Body of pancreas (tissue), 4 donors: Measurements from ENCODE around the gene C5orf15. TPM values are rescaled to one million over a fixed set of nuclear protein-coding genes. Genes with fewer than 3 reads are reported as not detected.
"Not testable (repeated sequence)": the region's sequence is repeated elsewhere in the genome, so short reads cannot be mapped to it uniquely, and the experiment has no call there.

Experiments used
- ATAC-seq: fragments of 150-250 bp; one replicate; pipeline ENCODE4 v1.9.1; 2016
- DNase-seq, 4 donors: peaks; one replicate each; pipeline ENCODE4 v3.0.0-alpha.2; 2019
- H3K27ac ChIP-seq, 4 donors: fragments of 200-600 bp; sonication (generic); 1 replicate in 3 of 4; 2 replicates in 1 of 4; pipeline versions ENCODE4 v1.5.1 to v1.6.1; 2016 to 2019; ENCODE audit warnings: mild to moderate bottlenecking in 1 of 4, mixed read lengths in 1 of 4, moderate library complexity in 1 of 4
- H3K27me3 ChIP-seq, 2 donors: fragments of 200-600 bp; sonication (generic); one replicate each; pipeline ENCODE4 v1.6.0; 2016; ENCODE audit warnings: mild to moderate bottlenecking in 1 of 2
- H3K36me3 ChIP-seq, 2 donors: fragments of 200-600 bp; sonication (generic); replicated peaks in 1 of 2; 2 replicates each; pipeline ENCODE4 v1.5.1; 2016; ENCODE audit warnings: low read depth in 2 of 2; ENCODE audit not compliant: insufficient read depth in 1 of 2
- H3K4me1 ChIP-seq: fragments of 200-600 bp; sonication (generic); one replicate; pipeline ENCODE4 v1.6.0; 2016
- H3K4me3 ChIP-seq, 2 donors: fragments of 200-600 bp; sonication (generic); 1 replicate in 1 of 2; 2 replicates in 1 of 2; pipeline ENCODE4 v1.5.1; 2016 to 2019
- H3K9me3 ChIP-seq, 3 donors: fragments of 200-600 bp; sonication (generic); 1 replicate in 2 of 3; 2 replicates in 1 of 3; pipeline ENCODE4 v1.5.1; 2016
- POLR2A ChIP-seq, 3 donors: fragments of 450-650 bp; IDR thresholded peaks; one replicate each; pipeline ENCODE4 v1.6.1; 2016; ENCODE audit warnings: antibody characterized with exemption in 3 of 3, mild to moderate bottlenecking in 2 of 3
- WGBS, 2 donors: methylation state at CpG; one replicate each; pipeline ENCODE4 v1.1.5; 2017; 5-methylcytosine and 5-hydroxymethylcytosine counted together
- intact Hi-C: fragments of 100-400 bp; cut with DNase I; formaldehyde crosslinking; loops from one replicate; pipeline ENCODE4 v1.15.1; 2023
- total RNA-seq, 2 donors: library from RNA; depleted of rRNA; stranded (reverse); fragments of >200 nt; gene quantifications; one replicate each; pipeline ENCODE4 v1.1.0, GENCODE V29; 2016
- TF ChIP-seq, protein P1 (sequence below), 7 experiments: fragments of 450-650 bp in 4 of 7; fragments of 200-600 bp in 3 of 7; sonication (generic) in 3 of 7; IDR thresholded peaks; one replicate each; pipeline ENCODE4 v1.5.1; 2016 to 2019; ENCODE audit warnings: antibody characterized with exemption in 7 of 7

Gene C5orf15
- total RNA-seq, 2 donors from 2014 or later: 20.4 to 28.0 TPM

DNA sequence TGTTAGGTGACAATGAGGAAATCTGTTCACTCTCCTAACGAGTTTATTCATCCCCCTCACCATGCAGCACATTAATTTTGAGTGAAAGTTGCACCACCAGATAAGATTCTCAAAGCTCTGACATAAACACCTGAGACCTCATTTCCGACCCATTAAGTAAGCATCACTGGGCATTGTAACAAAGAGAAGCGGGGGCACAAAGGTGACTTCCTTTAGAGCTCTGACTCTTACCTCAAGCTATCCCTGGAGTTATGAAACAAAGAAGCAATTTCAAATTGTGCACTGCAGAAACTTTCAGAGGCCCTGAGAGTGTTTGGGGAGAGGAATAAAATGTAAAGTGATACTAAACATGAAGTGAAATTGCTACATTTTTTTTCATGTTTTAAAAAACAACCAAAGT, 29.5 kb downstream of the C5orf15 start:
- intact Hi-C loops: no loop called here
- peak overlapping the region in 3 of 4 donors; percentile 6 to 62 (median 32) for H3K27ac ChIP-seq
- no peak overlapping the region for H3K4me3 ChIP-seq
- ATAC-seq (peak; percentile 24), DNase-seq (no peak)
- H3K9me3 ChIP-seq: no peaks in the 10 kb centered on the region
- H3K36me3 ChIP-seq: no peaks in the 10 kb centered on the region
- WGBS, 2 donors: 41 to 48% methylated on average over 3 of the region's 3 CpGs
- H3K27me3 ChIP-seq: no peaks in the 10 kb centered on the region
- no peak for TF ChIP-seq POLR2A (IDR thresholded peaks at IDR 0.05)
- TF ChIP-seq, protein P1, sequence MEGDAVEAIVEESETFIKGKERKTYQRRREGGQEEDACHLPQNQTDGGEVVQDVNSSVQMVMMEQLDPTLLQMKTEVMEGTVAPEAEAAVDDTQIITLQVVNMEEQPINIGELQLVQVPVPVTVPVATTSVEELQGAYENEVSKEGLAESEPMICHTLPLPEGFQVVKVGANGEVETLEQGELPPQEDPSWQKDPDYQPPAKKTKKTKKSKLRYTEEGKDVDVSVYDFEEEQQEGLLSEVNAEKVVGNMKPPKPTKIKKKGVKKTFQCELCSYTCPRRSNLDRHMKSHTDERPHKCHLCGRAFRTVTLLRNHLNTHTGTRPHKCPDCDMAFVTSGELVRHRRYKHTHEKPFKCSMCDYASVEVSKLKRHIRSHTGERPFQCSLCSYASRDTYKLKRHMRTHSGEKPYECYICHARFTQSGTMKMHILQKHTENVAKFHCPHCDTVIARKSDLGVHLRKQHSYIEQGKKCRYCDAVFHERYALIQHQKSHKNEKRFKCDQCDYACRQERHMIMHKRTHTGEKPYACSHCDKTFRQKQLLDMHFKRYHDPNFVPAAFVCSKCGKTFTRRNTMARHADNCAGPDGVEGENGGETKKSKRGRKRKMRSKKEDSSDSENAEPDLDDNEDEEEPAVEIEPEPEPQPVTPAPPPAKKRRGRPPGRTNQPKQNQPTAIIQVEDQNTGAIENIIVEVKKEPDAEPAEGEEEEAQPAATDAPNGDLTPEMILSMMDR (IDR thresholded peaks at IDR 0.05): no peak
- peaks cover 27% of the 10 kb centered on the region for H3K4me1 ChIP-seq

- peak overlapping the region in 2 of 4 donors; percentile 32 to 62 for H3K27ac ChIP-seq
Measured at GRCh38 chr5:133938039-133938821, 30.2 kb downstream of the C5orf15 start.

DNA sequence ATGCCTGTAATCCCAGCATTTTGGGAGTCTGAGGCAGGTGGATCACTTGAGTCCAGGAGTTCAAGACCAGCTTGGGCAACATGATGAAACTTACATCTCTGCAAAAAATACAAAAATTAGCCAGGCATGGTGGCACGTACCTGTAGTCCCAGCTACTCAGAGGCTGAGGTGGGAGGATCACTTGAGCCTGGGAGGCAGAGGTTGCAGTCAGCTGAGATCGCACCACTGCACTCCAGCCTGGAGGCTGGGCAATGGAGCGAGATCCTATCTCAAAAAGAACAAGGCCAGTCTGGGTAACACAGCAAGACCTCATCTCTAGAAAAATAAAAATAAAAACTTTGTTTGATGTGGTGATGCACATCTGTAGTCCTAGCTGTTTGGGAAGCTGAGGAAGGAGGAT, 30.8 kb downstream of the C5orf15 start:
- H3K4me3 ChIP-seq, H3K9me3 ChIP-seq, ATAC-seq, DNase-seq, H3K36me3 ChIP-seq, H3K27me3 ChIP-seq, intact Hi-C loops: not testable (repeated sequence)
- Histone ChIP-seq H3K4me1 (peaks cover 20% of the 10 kb centered on the region), H3K27ac (peak overlapping the region in 2 of 4 donors; percentile 32 to 62)
- 93% methylated on average over 3 of the region's 3 CpGs for WGBS, 2 donors

More at GRCh38 chr5:133938039-133938821, 30.2 kb downstream of the C5orf15 start:
- H3K27me3 ChIP-seq: no peaks in the 10 kb centered on the region
- H3K36me3 ChIP-seq: no peaks in the 10 kb centered on the region
- TF ChIP-seq, protein P1 (IDR thresholded peaks at IDR 0.05): no peak
- TF ChIP-seq POLR2A (IDR thresholded peaks at IDR 0.05): no peak
- ATAC-seq: peak; percentile 79
- DNase-seq: peak; percentile 21 to 54 (median 42)
- H3K4me1 ChIP-seq: peaks cover 24% of the 10 kb centered on the region
- intact Hi-C loops: no loop called here
- H3K4me3 ChIP-seq: no peak overlapping the region
- no peaks in the 10 kb centered on the region for H3K9me3 ChIP-seq
- WGBS, 2 donors: 34 to 41% methylated on average over 6 of the region's 6 CpGs

DNA sequence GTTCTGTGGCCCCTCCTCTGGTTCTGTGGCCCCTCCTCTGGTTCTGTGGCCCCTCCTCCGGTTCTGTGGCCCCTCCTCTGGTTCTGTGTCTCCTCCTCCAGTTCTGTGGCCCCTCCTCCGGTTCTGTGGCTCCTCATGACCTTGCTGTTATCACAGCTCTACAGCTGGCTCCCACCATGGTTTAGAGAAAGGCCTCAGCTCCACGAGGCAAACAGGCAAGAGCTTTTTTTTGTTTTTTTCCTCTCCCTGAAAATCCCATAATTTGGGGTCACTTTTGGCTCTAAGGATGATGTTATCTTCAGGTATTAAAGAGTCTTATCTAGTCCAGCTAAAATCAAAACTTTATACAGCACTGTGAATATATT, 31.8 kb downstream of the C5orf15 start:
- H3K27ac ChIP-seq: no peak overlapping the region
- H3K36me3 ChIP-seq: no peaks in the 10 kb centered on the region
- no peak for ATAC-seq
- no peak for DNase-seq
- peaks cover 20% of the 10 kb centered on the region for H3K4me1 ChIP-seq
- no peaks in the 10 kb centered on the region for H3K27me3 ChIP-seq
- H3K9me3 ChIP-seq: no peaks in the 10 kb centered on the region
- 25 to 32% methylated on average over 2 to 3 of the region's 3 CpGs for WGBS, 2 donors
- TF ChIP-seq POLR2A (IDR thresholded peaks at IDR 0.05): no peak
- TF ChIP-seq, protein P1 (IDR thresholded peaks at IDR 0.05): no peak
- no peak overlapping the region for H3K4me3 ChIP-seq
- intact Hi-C loops: no loop called here

- H3K36me3 ChIP-seq, H3K27ac ChIP-seq, H3K27me3 ChIP-seq, H3K4me3 ChIP-seq, ATAC-seq, DNase-seq, H3K9me3 ChIP-seq, intact Hi-C loops: not testable (repeated sequence)
- peaks cover 20% of the 10 kb centered on the region for H3K4me1 ChIP-seq
- WGBS, 2 donors: 85 to 96% methylated on average over 10 of the region's 10 CpGs
Measured at GRCh38 chr5:133935991-133936650, 32.3 kb downstream of the C5orf15 start.
